ENCODE results near the gene KATNAL1.
A peak's percentile ranks its signal among the peaks of the same experiment; 100 is the strongest.

KATNAL1 gene

DNA sequence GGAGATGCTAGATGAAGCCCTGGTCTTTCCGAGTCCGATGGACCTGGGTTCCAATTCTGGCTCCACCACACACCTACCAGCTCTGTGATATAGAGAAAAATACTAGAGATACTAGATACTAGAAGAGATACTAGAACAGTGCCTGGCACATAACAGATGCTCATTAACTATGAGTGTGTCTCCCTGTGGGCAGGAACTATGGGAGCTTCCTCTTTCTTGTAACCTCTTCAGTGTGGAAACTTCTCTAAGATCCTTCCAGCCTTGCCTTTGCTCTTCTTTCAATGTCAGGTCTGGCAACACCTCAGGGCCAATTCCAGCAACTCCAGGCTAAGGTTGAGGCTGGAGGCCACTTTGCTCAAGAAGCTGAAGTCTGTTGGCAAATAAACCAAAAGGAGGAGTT, 143.9 kb downstream of the KATNAL1 start:
- no peak for DNase-seq (ENCODE audit: low read depth)

DNA sequence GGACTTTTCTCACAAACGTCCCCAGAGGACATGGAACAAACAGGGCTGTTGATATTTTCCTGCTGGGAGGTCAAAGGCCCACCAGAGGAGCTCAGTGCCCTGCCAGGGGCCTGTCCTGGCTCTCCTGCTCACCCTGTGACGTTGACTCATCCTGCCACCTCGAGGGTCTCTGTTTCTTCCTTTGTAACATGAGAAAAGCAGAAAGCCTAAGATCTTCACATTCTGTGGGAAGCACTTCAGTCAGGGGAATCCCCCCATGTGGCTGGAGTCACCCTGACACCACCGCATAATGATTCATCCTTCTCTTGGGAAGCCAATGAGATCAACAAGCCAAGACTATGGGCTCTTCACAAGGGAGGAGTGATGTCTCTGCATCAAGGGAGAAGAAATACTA, 147.9 kb downstream of the KATNAL1 start:
- DNase-seq (ENCODE audit: low read depth): peak; percentile 38

DNA sequence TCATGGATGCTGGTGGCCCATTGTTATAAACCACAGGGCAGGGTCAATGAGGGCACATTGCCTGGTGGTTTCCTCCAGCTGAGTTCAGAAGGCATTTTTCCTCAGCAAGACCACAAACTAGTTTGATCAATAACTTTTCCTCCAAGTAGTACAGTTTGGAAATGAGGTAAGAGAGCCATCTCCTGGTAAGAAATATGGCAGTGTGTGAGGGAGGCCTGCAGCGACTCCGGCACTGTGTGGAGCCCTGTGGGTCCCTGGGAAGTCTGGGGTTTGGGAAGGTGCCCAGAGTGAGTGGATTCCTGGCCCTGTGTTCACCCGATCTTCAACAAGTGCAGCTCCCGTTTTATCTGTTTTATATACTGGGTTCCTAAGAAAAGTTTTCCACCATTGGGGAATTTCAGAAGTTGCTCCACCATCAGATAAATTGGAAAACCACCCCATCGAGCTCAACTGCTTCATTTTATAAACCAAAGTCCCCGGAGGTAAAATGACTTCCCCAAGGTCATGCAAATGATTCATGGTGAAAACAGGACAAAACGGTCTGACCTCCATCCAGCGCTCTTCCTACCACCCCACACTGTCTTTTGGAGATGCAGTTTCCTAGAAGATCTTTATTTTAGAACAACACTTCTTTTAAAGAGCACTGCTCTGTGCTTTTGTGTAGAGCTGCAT, 148.4 kb downstream of the KATNAL1 start:
- DNase-seq (ENCODE audit: low read depth): no peak

DNA sequence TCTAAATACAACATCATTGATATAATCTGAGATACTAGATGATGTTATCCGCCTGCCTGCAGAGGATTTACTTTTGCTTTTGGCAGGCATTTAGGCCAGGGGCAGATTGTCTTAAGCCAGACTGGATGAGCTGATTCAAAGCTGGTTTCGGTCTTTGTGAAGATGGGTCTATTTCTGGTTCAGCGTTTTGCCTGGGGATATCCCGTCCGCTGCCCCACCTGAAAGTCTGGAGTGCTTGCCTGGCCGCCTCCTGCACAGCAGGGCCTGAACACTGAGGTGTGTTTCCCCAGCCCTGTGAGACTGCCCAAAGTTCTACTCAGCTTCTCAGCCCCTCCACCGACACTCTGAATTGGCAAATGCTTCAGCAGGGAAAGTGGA, 149.7 kb downstream of the KATNAL1 start:
- DNase-seq (ENCODE audit: low read depth): no peak

DNA sequence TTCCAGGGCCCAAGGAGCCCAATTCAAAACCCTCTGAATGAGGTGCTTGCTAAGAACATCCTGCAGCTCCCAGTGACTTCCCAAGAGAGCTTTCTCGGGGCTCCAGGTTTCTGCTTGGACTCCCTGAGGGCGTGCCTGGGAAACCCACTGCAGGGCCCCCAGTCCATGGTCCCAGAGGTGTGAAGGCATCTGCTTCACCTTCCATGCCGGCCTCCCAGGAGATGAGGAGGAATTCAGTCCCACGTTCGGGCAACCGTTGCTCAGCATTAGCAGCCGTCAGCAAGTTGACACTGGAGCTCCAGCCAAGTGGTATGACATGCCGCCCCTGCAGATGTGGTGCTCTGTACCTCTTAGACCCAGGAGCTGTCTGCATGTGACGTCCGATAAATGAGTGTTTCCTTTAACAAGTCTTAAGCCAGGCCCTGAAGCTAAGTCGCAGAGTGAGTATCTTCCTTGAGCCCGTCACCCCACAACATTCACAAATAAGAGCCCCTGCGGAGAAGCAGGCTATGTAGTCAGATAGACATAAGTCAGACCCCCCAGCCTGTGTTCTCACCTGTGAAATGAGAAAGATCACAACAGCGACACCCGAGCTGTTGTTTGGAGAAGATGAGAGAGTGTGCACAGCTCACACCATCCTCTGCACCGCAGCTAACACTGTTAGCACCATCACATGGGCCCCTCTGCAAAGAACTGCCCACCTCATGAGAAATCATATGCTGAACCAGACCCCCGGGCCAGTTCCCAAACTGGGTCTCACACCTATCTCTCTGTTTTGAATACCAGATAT, 150.3 kb downstream of the KATNAL1 start:
- no peak for DNase-seq (ENCODE audit: low read depth)

DNA sequence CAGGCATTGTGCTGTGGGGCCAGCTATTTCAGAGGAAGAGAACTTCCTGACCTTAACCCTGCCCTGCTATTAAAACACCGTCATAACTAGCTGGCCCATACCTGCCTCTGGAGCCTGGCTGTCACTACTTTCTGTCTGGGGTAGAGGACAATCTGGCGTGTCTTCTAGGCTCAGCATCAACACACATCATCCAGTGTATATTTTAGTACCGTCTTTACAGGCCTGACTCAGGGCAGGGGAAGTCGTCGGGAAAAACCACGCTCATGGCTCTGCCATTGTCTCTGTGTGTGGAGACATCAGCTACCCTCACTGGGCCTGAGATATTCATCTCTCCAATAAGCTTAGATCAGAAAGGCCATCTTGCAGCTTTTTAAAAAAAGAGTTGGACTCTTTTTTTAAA, 151.1 kb downstream of the KATNAL1 start:
- no peak for DNase-seq (ENCODE audit: low read depth)

DNA sequence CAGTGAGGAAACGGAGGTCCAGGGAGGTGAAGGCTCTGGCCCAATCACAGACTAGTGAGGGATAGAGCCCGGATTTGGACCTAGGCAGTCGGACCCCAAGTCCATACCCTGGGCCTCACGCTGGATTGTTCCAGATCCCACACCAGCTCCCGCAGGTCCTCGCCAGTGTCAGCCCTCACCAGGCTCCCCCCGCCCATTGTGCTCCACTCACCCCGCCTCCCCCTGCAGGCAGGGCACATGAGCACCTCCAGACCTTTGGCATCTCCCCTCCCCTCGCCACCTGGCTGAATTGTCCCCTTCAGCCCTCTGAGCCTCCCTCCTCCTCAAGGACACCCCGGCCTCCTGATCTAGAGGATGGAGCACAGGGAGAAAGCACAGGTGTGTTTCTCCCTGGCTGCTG, 152.4 kb downstream of the KATNAL1 start:
- DNase-seq (ENCODE audit: low read depth): no peak

DNA sequence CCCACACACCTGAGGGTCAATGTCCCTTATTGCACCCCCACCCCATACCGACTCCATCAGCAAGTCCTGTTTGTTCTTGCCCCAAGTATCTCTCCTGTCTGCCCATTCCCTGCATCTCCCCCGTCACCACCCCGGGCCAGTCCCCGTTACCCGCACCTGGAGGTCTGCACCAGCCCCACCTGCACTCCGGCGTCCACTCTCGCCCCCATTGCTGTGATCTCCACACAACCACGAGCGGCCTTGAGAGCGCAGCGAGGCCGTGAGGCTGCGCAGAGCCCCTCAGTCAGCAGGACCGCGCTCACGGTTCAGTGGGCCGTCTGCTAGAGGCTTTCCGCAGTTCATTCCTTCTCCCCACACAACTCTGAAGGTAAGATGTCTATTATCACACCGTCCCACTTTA, 152.8 kb downstream of the KATNAL1 start:
- DNase-seq (ENCODE audit: low read depth): no peak

DNA sequence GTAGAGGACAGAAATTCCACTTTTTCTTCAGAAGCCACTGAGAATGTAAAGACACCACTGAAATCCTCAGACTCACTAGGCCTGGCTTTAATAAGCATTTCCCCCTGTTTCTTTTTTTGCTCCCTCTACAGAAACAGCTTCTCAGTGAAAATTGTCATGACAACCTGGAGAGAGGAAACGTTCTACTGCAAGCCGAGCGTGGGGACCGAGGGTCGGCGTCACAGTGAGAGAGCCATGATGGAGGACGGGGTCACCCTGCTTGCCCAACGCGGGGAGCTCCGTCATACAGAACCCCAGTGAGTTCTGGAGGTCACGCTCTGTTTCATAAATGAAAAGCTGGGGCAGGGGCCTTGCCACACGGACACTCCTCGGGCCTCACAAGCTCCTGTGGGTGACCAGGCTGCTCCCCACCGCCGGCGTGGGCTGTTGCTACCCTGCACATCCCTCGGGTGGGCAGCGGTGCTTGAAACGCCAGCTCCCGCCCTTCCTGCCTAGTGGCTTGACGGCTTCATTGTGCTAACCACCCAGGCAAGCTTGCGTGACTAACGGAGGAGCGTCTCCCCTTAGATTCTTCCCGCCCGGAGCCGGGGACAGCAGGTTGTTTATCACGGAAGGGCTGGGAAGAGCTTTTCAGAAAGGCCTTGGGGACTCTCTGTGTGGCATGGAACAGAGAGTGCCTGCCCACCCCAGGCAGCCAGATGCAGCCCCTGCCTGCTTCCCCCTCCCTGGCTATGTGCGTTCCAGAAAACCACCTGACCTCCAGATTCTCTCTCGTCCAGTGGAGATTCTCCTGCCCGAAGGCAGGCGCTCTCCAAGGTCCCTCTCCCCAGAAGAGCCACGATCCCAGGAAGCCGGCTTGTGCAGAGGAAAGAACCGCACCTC, 153.6 kb downstream of the KATNAL1 start:
- DNase-seq (ENCODE audit: low read depth): no peak

Measured in stimulated activated CD8-positive, alpha-beta memory T cell treated with anti-CD3 and anti-CD28 coated beads, Interleukin-4, amount 100 ng/mL, for 24 hours (primary cell).